Measurements from ENCODE around the gene STING1. TPM values are rescaled to one million over a fixed set of nuclear protein-coding genes. Genes with fewer than 3 reads are reported as not detected.

Gene STING1
- polyA plus RNA-seq, 1 donor (not counting 4 experiments of a cell fraction or from before 2014, with no cell fraction given): 25.2 TPM

DNA sequence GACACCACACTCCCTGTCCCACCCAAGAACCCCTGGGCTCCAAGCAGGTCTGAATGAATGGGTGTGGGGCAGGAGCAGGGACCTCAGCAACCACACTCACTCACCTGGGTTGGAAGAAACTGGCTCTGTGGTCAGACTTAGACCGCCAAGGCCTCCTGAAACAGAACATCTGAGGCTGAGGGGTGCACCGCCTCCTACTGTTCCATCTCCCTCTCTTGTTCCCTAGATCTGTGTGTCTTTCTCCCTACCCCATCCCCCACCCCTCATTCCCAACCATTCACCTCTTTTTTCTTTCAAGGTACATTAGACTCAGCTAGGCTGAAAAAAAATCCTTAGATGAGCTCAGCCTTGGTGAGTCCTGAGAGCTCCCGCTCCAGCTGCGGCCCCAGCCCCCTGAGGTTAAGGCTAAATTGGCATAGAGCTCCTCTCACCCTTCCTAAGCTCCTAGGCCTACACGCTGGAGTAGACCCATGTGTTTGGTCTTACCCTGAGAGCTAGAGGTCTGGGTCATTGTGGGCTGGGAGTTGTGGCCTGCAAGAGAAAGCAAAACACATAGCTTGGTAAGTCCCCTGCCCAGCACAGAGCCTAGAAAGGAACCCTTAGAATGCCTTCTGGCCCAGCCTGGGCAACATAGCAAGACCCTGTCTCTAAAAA lies 24.8 kb downstream of the STING1 start:
- no peak overlapping the region for H2AFZ ChIP-seq (ENCODE audit: control insufficient read depth, low read length)
- peaks cover 3% of the 10 kb centered on the region for H3K4me1 ChIP-seq (ENCODE audit: control insufficient read depth, extremely low read depth, insufficient read depth, low read length)
- no peaks in the 10 kb centered on the region for H4K20me1 ChIP-seq (ENCODE audit: control insufficient read depth, extremely low read depth, insufficient read depth, low read length)
- dilution Hi-C loops (cut with MboI; ENCODE audit: extremely low pct_ligation_motif_present, low sequenced_read_pairs): no loop called here
- no peak for FAIRE-seq
- H3K4me2 ChIP-seq (ENCODE audit: control insufficient read depth, extremely low read depth, insufficient read depth, low read depth, low read length): no peak overlapping the region
- H3K36me3 ChIP-seq (ENCODE audit: control insufficient read depth in 2 of 2, extremely low read depth in 1 of 2, insufficient read depth in 2 of 2, low read length in 2 of 2): no peaks in the 10 kb centered on the region
- no peaks in the 10 kb centered on the region for H3K79me2 ChIP-seq (ENCODE audit: control insufficient read depth, insufficient read depth, low read length)
- TF ChIP-seq, protein P1, sequence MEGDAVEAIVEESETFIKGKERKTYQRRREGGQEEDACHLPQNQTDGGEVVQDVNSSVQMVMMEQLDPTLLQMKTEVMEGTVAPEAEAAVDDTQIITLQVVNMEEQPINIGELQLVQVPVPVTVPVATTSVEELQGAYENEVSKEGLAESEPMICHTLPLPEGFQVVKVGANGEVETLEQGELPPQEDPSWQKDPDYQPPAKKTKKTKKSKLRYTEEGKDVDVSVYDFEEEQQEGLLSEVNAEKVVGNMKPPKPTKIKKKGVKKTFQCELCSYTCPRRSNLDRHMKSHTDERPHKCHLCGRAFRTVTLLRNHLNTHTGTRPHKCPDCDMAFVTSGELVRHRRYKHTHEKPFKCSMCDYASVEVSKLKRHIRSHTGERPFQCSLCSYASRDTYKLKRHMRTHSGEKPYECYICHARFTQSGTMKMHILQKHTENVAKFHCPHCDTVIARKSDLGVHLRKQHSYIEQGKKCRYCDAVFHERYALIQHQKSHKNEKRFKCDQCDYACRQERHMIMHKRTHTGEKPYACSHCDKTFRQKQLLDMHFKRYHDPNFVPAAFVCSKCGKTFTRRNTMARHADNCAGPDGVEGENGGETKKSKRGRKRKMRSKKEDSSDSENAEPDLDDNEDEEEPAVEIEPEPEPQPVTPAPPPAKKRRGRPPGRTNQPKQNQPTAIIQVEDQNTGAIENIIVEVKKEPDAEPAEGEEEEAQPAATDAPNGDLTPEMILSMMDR (optimal IDR thresholded peaks at IDR 0.05 in 1 of 3, IDR thresholded peaks at IDR 0.05 in 1 of 3, conservative IDR thresholded peaks at IDR 0.05 in 1 of 3; ENCODE audit: extremely low read depth in 1 of 3, insufficient read depth in 2 of 3, low read length in 3 of 3): no peak
- TF ChIP-seq EZH2 (IDR thresholded peaks at IDR 0.05; ENCODE audit: low read length): no peak
- no peaks in the 10 kb centered on the region for H3K9me3 ChIP-seq (ENCODE audit: control insufficient read depth, low read depth, low read length)
- H3K4me3 ChIP-seq (ENCODE audit: control insufficient read depth in 2 of 3, extremely low read depth in 1 of 3, insufficient read depth in 2 of 3, low read depth in 1 of 3, low read length in 3 of 3): no peak overlapping the region
- DNase-seq (ENCODE audit: low read depth, low spot score): no peak
- no peak overlapping the region for H3K9ac ChIP-seq (ENCODE audit: control insufficient read depth, extremely low read depth, insufficient read depth, low read length)
- no peaks in the 10 kb centered on the region for H3K27me3 ChIP-seq (ENCODE audit: control insufficient read depth, extremely low read depth, insufficient read depth, low read length)
- no peaks in the 10 kb centered on the region for H3K9me1 ChIP-seq (ENCODE audit: control insufficient read depth, extremely low read depth, insufficient read depth, low read length)
- H3K27ac ChIP-seq (ENCODE audit: control insufficient read depth, insufficient read depth, low read length): no peak overlapping the region

DNA sequence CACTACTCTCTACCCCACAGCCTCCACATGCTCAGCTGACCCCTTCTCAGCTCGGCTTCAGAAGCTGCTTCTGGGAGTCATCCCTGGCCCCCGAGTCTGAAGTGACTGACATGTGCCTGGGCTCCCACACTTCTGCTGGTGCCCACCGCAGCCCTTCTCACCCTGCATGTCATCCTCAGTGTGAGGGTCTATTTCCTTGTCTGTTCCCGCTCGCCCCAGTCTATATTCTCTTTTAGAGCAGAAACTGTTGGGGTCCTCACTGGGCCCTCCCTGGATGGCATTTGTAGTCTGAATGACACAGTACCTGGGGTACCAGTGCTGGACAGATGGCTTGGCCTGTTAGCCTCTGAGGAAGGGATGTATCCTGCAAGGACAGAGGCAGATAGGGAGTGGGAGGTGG lies 25.3 kb downstream of the STING1 start:
- FAIRE-seq: no peak

More for the DNA sequence above, 25.3 kb downstream of the STING1 start:
- no peak overlapping the region for H3K4me2 ChIP-seq (ENCODE audit: control insufficient read depth, extremely low read depth, insufficient read depth, low read depth, low read length)
- no peaks in the 10 kb centered on the region for H4K20me1 ChIP-seq (ENCODE audit: control insufficient read depth, extremely low read depth, insufficient read depth, low read length)
- no peaks in the 10 kb centered on the region for H3K9me3 ChIP-seq (ENCODE audit: control insufficient read depth, low read depth, low read length)
- no peak overlapping the region for H3K4me3 ChIP-seq (ENCODE audit: control insufficient read depth in 2 of 3, extremely low read depth in 1 of 3, insufficient read depth in 2 of 3, low read depth in 1 of 3, low read length in 3 of 3)
- peaks cover 3% of the 10 kb centered on the region for H3K4me1 ChIP-seq (ENCODE audit: control insufficient read depth, extremely low read depth, insufficient read depth, low read length)
- H2AFZ ChIP-seq (ENCODE audit: control insufficient read depth, low read length): no peak overlapping the region
- H3K27ac ChIP-seq (ENCODE audit: control insufficient read depth, insufficient read depth, low read length): no peak overlapping the region
- dilution Hi-C loops (cut with MboI; ENCODE audit: extremely low pct_ligation_motif_present, low sequenced_read_pairs): no loop called here
- H3K36me3 ChIP-seq (ENCODE audit: control insufficient read depth in 2 of 2, extremely low read depth in 1 of 2, insufficient read depth in 2 of 2, low read length in 2 of 2): no peaks in the 10 kb centered on the region
- no peaks in the 10 kb centered on the region for H3K79me2 ChIP-seq (ENCODE audit: control insufficient read depth, insufficient read depth, low read length)
- H3K27me3 ChIP-seq (ENCODE audit: control insufficient read depth, extremely low read depth, insufficient read depth, low read length): no peaks in the 10 kb centered on the region
- no peaks in the 10 kb centered on the region for H3K9me1 ChIP-seq (ENCODE audit: control insufficient read depth, extremely low read depth, insufficient read depth, low read length)
- DNase-seq (ENCODE audit: low read depth, low spot score): no peak
- H3K9ac ChIP-seq (ENCODE audit: control insufficient read depth, extremely low read depth, insufficient read depth, low read length): no peak overlapping the region
- no peak for TF ChIP-seq EZH2 (IDR thresholded peaks at IDR 0.05; ENCODE audit: low read length)
- TF ChIP-seq, protein P1 (optimal IDR thresholded peaks at IDR 0.05 in 1 of 3, IDR thresholded peaks at IDR 0.05 in 1 of 3, conservative IDR thresholded peaks at IDR 0.05 in 1 of 3; ENCODE audit: extremely low read depth in 1 of 3, insufficient read depth in 2 of 3, low read length in 3 of 3): no peak
